ENCODE data around the gene CARM1.

The CARM1 gene

DNA sequence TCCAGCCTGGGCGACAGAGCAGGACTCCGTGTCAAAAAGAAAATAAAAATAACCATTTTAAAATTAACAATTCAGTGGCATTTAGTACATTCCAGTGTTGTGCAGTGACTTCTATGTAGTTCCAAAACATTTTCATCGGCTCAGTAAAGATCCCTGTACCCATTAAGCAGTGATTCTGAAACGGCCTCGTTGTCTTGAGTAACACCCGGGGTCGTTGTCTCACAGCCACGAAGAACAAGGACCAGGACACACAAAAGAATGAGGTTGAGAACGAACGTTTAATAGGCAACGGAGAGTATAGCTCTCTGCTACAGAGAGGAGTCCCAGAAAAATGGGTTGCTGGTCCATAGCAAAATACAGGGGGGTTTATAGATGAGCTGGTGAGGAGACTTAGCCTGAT, 33.0 kb upstream of the CARM1 start:
- DNase-seq (ENCODE audit: low spot score): no peak
- TF ChIP-seq, protein P1, sequence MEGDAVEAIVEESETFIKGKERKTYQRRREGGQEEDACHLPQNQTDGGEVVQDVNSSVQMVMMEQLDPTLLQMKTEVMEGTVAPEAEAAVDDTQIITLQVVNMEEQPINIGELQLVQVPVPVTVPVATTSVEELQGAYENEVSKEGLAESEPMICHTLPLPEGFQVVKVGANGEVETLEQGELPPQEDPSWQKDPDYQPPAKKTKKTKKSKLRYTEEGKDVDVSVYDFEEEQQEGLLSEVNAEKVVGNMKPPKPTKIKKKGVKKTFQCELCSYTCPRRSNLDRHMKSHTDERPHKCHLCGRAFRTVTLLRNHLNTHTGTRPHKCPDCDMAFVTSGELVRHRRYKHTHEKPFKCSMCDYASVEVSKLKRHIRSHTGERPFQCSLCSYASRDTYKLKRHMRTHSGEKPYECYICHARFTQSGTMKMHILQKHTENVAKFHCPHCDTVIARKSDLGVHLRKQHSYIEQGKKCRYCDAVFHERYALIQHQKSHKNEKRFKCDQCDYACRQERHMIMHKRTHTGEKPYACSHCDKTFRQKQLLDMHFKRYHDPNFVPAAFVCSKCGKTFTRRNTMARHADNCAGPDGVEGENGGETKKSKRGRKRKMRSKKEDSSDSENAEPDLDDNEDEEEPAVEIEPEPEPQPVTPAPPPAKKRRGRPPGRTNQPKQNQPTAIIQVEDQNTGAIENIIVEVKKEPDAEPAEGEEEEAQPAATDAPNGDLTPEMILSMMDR (IDR thresholded peaks at IDR 0.05; ENCODE audit: extremely low read depth, missing control alignments): no peak

DNA sequence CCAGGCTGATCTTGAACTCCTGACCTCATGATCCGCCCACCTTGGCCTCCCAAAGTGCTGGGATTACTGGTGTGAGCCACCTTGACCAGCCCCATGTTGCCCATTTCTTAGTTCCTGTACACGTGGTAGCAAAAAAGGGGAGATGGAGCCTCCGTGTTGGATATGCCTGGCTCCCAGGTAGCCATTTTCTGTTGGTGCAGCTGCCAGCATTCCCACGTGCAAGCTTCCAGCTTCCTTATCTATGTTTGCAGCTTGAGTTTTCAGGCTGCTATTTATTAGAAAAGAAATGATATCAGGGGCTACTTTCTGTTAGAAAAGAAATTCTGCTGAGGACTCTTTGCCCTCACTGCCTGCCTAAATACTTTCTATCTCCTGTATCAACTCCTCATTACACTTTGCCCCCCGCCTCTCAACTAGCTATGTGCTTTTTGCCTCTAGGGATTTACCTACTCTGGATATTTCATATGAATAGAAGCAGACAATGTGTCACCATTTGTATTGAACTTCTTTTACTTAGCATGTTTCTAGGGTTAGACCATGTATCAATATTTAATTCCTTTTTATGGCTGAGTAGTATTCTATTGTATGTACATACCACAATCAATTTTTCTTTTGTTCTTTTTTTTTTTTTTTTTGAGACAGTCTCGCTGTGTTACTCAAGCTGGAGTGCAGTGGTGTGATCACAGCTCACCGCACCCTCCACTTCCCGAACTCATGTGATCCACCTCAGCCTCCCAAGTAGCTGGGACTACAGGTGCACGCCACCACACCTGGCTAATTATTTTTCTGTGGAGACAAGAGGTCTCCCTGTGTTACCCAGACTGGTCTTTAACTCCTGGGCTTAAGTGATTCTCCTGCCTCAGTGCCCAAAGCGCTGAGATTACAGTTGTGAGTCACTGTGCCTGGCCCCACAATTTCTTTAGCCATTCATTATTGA, 32.0 kb upstream of the CARM1 start:
- TF ChIP-seq, protein P1 (IDR thresholded peaks at IDR 0.05; ENCODE audit: extremely low read depth, missing control alignments): no peak
- no peak for DNase-seq (ENCODE audit: low spot score)

DNA sequence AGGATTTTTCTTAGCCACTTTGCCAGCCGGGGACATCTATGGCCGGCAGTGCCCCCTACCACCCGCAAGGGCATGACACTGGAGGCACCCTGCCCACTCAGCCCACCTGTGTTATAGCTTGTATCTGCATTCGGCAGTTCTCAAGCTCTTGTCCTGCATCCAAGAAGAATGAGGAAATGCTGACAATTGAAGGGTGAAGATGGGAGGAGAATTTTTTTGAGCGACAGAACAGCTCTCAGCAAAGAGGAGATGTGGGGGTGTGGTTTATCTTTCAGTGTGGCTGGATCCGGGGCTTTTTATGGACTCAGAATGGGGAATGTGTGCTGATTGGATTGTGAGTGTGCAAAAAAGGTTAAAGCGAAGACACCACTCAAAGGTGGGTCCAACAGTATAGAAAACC, 28.6 kb upstream of the CARM1 start:
- DNase-seq (ENCODE audit: low spot score): no peak
- TF ChIP-seq, protein P1 (IDR thresholded peaks at IDR 0.05; ENCODE audit: extremely low read depth, missing control alignments): no peak

DNA sequence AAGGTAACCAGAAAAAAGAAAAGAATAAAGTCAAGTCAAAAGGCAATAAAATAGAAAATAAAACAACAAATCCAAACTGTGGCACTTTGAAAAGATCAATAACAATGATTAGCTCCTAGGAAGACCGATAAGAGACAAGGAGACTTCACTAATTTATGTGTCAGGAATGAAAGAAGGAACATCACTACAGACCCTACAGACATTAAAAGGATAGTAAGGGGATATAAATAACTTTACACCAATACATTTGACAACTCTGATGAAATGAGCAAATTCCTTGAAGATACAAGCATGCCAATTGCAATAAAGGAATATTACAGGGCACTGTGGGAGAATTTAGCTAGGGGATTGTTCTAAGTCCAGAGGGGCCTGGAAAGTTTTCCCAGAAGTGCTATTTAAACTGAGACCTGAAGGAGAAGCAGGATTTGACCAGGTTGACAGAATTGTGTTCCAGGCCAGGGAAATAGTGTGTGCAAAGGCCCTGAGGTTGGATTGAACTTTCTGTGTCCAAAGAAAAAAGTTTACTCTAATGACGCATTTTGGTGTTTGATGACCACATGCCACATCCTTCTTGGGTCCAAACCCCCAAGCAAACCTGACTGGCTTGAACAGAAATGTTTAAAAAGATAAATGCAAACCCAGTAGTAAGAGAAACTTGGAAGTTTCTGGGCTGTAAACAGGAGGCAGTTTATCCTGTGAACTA, 24.7 kb upstream of the CARM1 start:
- DNase-seq (ENCODE audit: low spot score): no peak
- TF ChIP-seq, protein P1 (IDR thresholded peaks at IDR 0.05; ENCODE audit: extremely low read depth, missing control alignments): no peak

DNA sequence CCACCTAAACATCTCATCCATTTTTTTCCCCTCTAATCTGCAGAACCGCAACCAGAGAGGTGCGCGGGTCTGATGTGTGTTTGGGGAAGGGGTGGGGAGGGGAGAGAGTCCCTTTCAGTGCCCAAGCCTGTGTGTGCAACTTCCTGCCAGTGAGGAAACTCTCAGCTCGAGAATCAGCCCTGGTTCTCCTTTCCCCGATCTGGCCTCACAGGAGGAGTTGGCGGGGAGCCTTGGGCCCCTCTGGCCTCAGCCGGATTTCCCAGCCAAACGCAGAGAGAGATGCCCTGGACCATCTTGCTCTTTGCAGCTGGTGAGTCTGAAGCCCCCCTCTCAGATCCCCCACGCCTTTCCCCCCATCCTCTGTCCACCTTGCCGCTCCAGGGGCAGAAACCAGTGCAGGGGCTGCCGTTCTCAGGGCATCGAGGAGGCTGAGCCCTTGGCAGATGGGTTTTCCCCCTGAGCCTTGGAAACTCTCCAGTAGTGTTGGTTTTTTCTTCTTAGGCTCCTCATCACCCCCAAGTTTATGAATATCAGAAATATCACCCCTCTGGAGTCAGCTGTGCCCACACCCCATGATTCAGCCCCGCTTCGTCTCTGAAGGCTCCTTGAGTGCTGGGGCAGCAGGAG, 23.0 kb upstream of the CARM1 start, which contains the start of gene C19orf38:
Gene C19orf38 (plus strand): TSS at position 186 of the 627 bp plus-strand sequence. CDS start 94 bp downstream, at position 280.
- TF ChIP-seq, protein P1 (IDR thresholded peaks at IDR 0.05; ENCODE audit: extremely low read depth, missing control alignments): no peak
- no peak for DNase-seq (ENCODE audit: low spot score)

DNA sequence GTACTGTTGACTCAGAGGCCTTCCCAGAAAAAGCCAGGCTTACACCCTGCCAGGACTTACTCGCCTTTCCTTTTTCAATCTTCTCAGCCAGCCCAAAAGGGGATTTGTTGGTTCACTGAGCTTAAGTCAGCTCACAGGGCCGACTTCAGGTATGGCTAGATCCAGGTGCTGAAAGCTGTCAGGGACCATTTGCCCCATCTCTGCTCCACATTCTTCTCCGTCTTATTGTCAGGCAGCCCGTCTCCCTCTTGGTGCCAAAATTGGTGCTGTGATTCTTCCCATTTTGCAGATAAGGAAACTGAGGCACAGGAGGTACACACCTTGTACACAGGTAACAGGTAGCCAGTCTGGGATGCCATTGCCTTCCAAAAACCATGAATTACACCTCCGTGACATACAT, 20.7 kb upstream of the CARM1 start:
- DNase-seq (ENCODE audit: low spot score): no peak
- TF ChIP-seq, protein P1 (IDR thresholded peaks at IDR 0.05; ENCODE audit: extremely low read depth, missing control alignments): no peak
